HepG2 (cell line): Measurements from ENCODE around the gene RNF13. TPM values are rescaled to one million over a fixed set of nuclear protein-coding genes. Genes with fewer than 3 reads are reported as not detected.

Experiments
- CBX5 ChIP-seq: sonication (generic); formaldehyde crosslinking; IDR thresholded peaks from 2 replicates; pipeline ENCODE4 v1.4.0; 2020; ENCODE audit warnings: missing genetic modification reagents, borderline replicate concordance
- MTA1 ChIP-seq: sonication (generic); formaldehyde crosslinking; IDR thresholded peaks from 2 replicates; pipeline ENCODE4 v1.4.0; 2020; ENCODE audit warnings: missing genetic modification reagents, mild to moderate bottlenecking, borderline replicate concordance
- MTF2 ChIP-seq: sonication (generic); formaldehyde crosslinking; IDR thresholded peaks from 2 replicates; pipeline ENCODE4 v1.5.0; 2020; ENCODE audit warnings: missing genetic modification reagents, borderline replicate concordance
- NR2C2 ChIP-seq: sonication (generic); formaldehyde crosslinking; IDR thresholded peaks from 2 replicates; pipeline ENCODE4 v1.4.0; 2020; ENCODE audit warnings: missing genetic modification reagents, mild to moderate bottlenecking, moderate library complexity, borderline replicate concordance
- REPIN1 ChIP-seq: sonication (generic); formaldehyde crosslinking; IDR thresholded peaks from 2 replicates; pipeline ENCODE4 v1.8.0; 2022; ENCODE audit warnings: missing genetic modification reagents, low read depth, mild to moderate bottlenecking, borderline replicate concordance
- TBX3 ChIP-seq: fragments of 450-650 bp; IDR thresholded peaks from 2 replicates; pipeline ENCODE4 v1.6.1; 2017; ENCODE audit warnings: antibody characterized with exemption, mild to moderate bottlenecking, inconsistent platforms, borderline replicate concordance
- ZFP90 ChIP-seq: sonication (generic); formaldehyde crosslinking; IDR thresholded peaks from 2 replicates; pipeline ENCODE4 v1.8.0; 2022; ENCODE audit warnings: missing genetic modification reagents, mild to moderate bottlenecking, inconsistent platforms, borderline replicate concordance
- ZNF296 ChIP-seq: sonication (generic); formaldehyde crosslinking; conservative IDR thresholded peaks from 2 replicates; pipeline ENCODE4 v1.5.0; 2020; ENCODE audit warnings: mild to moderate bottlenecking, missing genetic modification reagents
- ZNF577 ChIP-seq: sonication (generic); formaldehyde crosslinking; IDR thresholded peaks from 2 replicates; pipeline ENCODE4 v1.4.0; 2020; ENCODE audit warnings: mild to moderate bottlenecking, low read depth, missing genetic modification reagents, borderline replicate concordance
- ZNF703 ChIP-seq: sonication (generic); formaldehyde crosslinking; IDR thresholded peaks from 2 replicates; pipeline ENCODE4 v1.5.1; 2020; ENCODE audit warnings: missing genetic modification reagents, mild to moderate bottlenecking, moderate library complexity, borderline replicate concordance
- polyA plus RNA-seq, 8 experiments: library from polyadenylated mRNA; depleted of rRNA in 3 of 8; stranded (reverse) in 7 of 8; unstranded in 1 of 8; fragments of >200 nt; fragmentation: Illumina TruSeq in 4 of 8; extraction: Trizol in 4 of 8; gene quantifications; 2 replicates each; pipeline versions ENCODE4 v1.2.1 to v1.2.3, GENCODE V29; 2011 to 2016; ENCODE audit warnings: low read depth in 4 of 8, missing spikeins in 1 of 8, mixed read lengths in 1 of 8; ENCODE audit not compliant: insufficient read depth in 1 of 8
- total RNA-seq, 5 experiments: library from RNA; depleted of rRNA; stranded (reverse); fragments of >200 nt; fragmentation: Illumina TruSeq; extraction: Trizol; gene quantifications; 2 replicates each; pipeline ENCODE4 v1.2.3, GENCODE V29; 2016; ENCODE audit warnings: low read depth in 1 of 5
- TF ChIP-seq, protein P1 (sequence below): sonication (generic); formaldehyde crosslinking; IDR thresholded peaks from 2 replicates; pipeline ENCODE4 v1.5.1; 2020; ENCODE audit warnings: missing genetic modification reagents, mild to moderate bottlenecking, borderline replicate concordance
- TF ChIP-seq, protein P2 (sequence below): sonication (generic); formaldehyde crosslinking; IDR thresholded peaks from 2 replicates; pipeline ENCODE4 v1.8.0; 2022; ENCODE audit warnings: missing genetic modification reagents, mild to moderate bottlenecking, borderline replicate concordance
- TF ChIP-seq, protein P3 (sequence below): IDR thresholded peaks from 2 replicates; pipeline ENCODE4 v1.6.1; 2016; ENCODE audit warnings: control low read depth
- TF ChIP-seq, protein P4 (sequence below): sonication (generic); formaldehyde crosslinking; IDR thresholded peaks from 2 replicates; pipeline ENCODE4 v1.4.0; 2020; ENCODE audit warnings: missing genetic modification reagents, borderline replicate concordance
- TF ChIP-seq, protein P5 (sequence below): sonication (generic); formaldehyde crosslinking; IDR thresholded peaks from 2 replicates; pipeline ENCODE4 v1.8.0; 2022; ENCODE audit warnings: mild to moderate bottlenecking, missing genetic modification reagents; ENCODE audit not compliant: insufficient replicate concordance
- TF ChIP-seq, protein P6 (sequence below): sonication (generic); formaldehyde crosslinking; IDR thresholded peaks from 2 replicates; pipeline ENCODE4 v1.8.0; 2022; ENCODE audit warnings: low read depth, missing genetic modification reagents

The RNF13 gene
- total and polyA plus RNA-seq, 2 of the 13 experiments (the other 11 are each of a cell fraction or from before 2014, with no cell fraction given): 39.8 to 46.0 TPM

DNA sequence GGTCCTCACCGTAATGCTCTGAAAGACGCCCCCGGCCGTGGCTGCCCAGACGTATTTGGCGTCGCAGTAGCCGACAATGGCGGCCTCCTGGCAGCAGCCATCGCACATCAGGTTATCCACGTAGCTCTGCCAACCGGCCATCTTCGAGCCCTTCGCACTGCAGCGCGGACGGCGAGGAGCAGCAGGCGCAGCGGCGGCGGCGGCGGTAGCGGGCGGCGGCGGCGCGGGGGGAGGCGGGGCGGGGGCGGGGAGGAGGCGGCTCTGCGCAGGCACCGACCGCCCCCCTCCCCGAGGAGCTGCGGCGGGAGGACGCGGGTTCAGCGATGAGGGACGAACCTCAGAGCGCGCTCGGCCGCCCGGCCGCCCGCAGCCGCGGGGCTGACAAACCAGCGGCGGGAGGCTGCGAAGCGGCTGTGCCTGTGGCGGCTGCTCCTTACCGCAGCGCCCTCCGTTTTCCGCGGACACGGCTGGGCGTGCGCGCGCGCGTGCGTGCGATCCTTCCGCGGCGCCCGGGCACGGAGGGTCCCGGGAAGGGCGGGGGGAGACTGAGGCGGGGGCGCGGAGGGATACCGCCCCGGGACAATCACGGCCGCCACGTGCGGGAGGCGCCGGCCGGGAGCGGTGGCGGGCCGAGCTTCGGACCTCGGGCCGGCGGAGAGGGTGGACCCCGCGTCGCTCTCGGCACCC, 157.8 kb downstream of the RNF13 start, which contains the start of gene PFN2 (continued):
- TF ChIP-seq, protein P1, sequence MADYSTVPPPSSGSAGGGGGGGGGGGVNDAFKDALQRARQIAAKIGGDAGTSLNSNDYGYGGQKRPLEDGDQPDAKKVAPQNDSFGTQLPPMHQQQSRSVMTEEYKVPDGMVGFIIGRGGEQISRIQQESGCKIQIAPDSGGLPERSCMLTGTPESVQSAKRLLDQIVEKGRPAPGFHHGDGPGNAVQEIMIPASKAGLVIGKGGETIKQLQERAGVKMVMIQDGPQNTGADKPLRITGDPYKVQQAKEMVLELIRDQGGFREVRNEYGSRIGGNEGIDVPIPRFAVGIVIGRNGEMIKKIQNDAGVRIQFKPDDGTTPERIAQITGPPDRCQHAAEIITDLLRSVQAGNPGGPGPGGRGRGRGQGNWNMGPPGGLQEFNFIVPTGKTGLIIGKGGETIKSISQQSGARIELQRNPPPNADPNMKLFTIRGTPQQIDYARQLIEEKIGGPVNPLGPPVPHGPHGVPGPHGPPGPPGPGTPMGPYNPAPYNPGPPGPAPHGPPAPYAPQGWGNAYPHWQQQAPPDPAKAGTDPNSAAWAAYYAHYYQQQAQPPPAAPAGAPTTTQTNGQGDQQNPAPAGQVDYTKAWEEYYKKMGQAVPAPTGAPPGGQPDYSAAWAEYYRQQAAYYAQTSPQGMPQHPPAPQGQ (CRISPR knock-in tag): no peak
- TF ChIP-seq MTF2 (peak; percentile 66; the same call in 1 of the 2 replicates), MTA1 (CRISPR knock-in tag) (peak; percentile 94), ZFP90 (no peak), NR2C2 (CRISPR knock-in tag) (no peak), REPIN1 (CRISPR knock-in tag) (peak; percentile 72), CBX5 (CRISPR knock-in tag) (no peak), ZNF703 (peak; percentile 88), ZNF296 (CRISPR knock-in tag) (no peak), ZNF577 (CRISPR knock-in tag) (no peak), TBX3 (no peak)
- TF ChIP-seq, protein P2, sequence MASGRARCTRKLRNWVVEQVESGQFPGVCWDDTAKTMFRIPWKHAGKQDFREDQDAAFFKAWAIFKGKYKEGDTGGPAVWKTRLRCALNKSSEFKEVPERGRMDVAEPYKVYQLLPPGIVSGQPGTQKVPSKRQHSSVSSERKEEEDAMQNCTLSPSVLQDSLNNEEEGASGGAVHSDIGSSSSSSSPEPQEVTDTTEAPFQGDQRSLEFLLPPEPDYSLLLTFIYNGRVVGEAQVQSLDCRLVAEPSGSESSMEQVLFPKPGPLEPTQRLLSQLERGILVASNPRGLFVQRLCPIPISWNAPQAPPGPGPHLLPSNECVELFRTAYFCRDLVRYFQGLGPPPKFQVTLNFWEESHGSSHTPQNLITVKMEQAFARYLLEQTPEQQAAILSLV (CRISPR knock-in tag): peak; percentile 73; the same call in 1 of the 2 replicates
- TF ChIP-seq, protein P3, sequence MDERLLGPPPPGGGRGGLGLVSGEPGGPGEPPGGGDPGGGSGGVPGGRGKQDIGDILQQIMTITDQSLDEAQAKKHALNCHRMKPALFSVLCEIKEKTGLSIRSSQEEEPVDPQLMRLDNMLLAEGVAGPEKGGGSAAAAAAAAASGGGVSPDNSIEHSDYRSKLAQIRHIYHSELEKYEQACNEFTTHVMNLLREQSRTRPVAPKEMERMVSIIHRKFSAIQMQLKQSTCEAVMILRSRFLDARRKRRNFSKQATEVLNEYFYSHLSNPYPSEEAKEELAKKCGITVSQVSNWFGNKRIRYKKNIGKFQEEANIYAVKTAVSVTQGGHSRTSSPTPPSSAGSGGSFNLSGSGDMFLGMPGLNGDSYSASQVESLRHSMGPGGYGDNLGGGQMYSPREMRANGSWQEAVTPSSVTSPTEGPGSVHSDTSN (CRISPR knock-in tag): no peak
- TF ChIP-seq, protein P4, sequence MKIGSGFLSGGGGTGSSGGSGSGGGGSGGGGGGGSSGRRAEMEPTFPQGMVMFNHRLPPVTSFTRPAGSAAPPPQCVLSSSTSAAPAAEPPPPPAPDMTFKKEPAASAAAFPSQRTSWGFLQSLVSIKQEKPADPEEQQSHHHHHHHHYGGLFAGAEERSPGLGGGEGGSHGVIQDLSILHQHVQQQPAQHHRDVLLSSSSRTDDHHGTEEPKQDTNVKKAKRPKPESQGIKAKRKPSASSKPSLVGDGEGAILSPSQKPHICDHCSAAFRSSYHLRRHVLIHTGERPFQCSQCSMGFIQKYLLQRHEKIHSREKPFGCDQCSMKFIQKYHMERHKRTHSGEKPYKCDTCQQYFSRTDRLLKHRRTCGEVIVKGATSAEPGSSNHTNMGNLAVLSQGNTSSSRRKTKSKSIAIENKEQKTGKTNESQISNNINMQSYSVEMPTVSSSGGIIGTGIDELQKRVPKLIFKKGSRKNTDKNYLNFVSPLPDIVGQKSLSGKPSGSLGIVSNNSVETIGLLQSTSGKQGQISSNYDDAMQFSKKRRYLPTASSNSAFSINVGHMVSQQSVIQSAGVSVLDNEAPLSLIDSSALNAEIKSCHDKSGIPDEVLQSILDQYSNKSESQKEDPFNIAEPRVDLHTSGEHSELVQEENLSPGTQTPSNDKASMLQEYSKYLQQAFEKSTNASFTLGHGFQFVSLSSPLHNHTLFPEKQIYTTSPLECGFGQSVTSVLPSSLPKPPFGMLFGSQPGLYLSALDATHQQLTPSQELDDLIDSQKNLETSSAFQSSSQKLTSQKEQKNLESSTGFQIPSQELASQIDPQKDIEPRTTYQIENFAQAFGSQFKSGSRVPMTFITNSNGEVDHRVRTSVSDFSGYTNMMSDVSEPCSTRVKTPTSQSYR (CRISPR knock-in tag): peak; percentile 62; the same call in 1 of the 2 replicates
- TF ChIP-seq, protein P5, sequence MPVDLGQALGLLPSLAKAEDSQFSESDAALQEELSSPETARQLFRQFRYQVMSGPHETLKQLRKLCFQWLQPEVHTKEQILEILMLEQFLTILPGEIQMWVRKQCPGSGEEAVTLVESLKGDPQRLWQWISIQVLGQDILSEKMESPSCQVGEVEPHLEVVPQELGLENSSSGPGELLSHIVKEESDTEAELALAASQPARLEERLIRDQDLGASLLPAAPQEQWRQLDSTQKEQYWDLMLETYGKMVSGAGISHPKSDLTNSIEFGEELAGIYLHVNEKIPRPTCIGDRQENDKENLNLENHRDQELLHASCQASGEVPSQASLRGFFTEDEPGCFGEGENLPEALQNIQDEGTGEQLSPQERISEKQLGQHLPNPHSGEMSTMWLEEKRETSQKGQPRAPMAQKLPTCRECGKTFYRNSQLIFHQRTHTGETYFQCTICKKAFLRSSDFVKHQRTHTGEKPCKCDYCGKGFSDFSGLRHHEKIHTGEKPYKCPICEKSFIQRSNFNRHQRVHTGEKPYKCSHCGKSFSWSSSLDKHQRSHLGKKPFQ (CRISPR knock-in tag): no peak
- TF ChIP-seq, protein P6, sequence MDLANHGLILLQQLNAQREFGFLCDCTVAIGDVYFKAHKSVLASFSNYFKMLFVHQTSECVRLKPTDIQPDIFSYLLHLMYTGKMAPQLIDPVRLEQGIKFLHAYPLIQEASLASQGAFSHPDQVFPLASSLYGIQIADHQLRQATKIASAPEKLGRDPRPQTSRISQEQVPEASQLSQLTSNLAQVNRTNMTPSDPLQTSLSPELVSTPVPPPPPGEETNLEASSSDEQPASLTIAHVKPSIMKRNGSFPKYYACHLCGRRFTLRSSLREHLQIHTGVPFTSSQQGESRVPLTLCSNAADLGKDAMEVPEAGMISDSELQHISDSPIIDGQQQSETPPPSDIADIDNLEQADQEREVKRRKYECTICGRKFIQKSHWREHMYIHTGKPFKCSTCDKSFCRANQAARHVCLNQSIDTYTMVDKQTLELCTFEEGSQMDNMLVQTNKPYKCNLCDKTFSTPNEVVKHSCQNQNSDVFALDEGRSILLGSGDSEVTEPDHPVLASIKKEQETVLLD: peak; percentile 95
